Measurements from ENCODE around the gene TM4SF20.
"Not testable (repeated sequence)": the region's sequence is repeated elsewhere in the genome, so short reads cannot be mapped to it uniquely, and the experiment has no call there.

Gene TM4SF20

GRCh38 chr2:227398684-227399670, 19.9 kb upstream of the TM4SF20 start:
- DNase-seq (ENCODE audit: low read depth in 2 of 2), result no peak

- no peak for DNase-seq (ENCODE audit: low read depth in 2 of 2)
Measured at GRCh38 chr2:227397562-227397961, 18.5 kb upstream of the TM4SF20 start.

GRCh38 chr2:227395556-227395955, 16.4 kb upstream of the TM4SF20 start:
- no peak for DNase-seq (ENCODE audit: low read depth in 2 of 2)

GRCh38 chr2:227394401-227394800, 15.3 kb upstream of the TM4SF20 start:
- no peak for DNase-seq (ENCODE audit: low read depth in 2 of 2)

- DNase-seq (ENCODE audit: low read depth in 2 of 2), result no peak
Measured at GRCh38 chr2:227390468-227391256, 11.6 kb upstream of the TM4SF20 start.

- no peak for DNase-seq (ENCODE audit: low read depth in 2 of 2)
Measured at GRCh38 chr2:227389661-227390060, 10.6 kb upstream of the TM4SF20 start.

- DNase-seq (ENCODE audit: low read depth in 2 of 2), result no peak
Measured at GRCh38 chr2:227389231-227389630, 10.1 kb upstream of the TM4SF20 start.

- no peak for DNase-seq (ENCODE audit: low read depth in 2 of 2)
Measured at GRCh38 chr2:227388537-227389011, 9.5 kb upstream of the TM4SF20 start.

- DNase-seq (ENCODE audit: low read depth in 2 of 2), result not testable (repeated sequence)
Measured at GRCh38 chr2:227387583-227387982, 8.5 kb upstream of the TM4SF20 start, which contains the start of gene SCYGR1. Gene SCYGR1 (minus strand): TSS chr2:227387949. CDS start chr2:227387949, 0 bp downstream.

GRCh38 chr2:227386630-227387029, 7.5 kb upstream of the TM4SF20 start:
- no peak for DNase-seq (ENCODE audit: low read depth in 2 of 2)

GRCh38 chr2:227383686-227384085, 4.6 kb upstream of the TM4SF20 start:
- DNase-seq (ENCODE audit: low read depth in 2 of 2), result no peak

- DNase-seq (ENCODE audit: low read depth in 2 of 2), result not testable (repeated sequence)
Measured at GRCh38 chr2:227382241-227382835, 3.2 kb upstream of the TM4SF20 start.

GRCh38 chr2:227378371-227378782, 729 bp downstream of the TM4SF20 start:
- no peak for DNase-seq (ENCODE audit: low read depth in 2 of 2)

GRCh38 chr2:227377467-227378351, 1.4 kb downstream of the TM4SF20 start:
- DNase-seq (ENCODE audit: low read depth in 2 of 2), result no peak

GRCh38 chr2:227376656-227377396, 2.3 kb downstream of the TM4SF20 start:
- no peak for DNase-seq (ENCODE audit: low read depth in 2 of 2)

- DNase-seq (ENCODE audit: low read depth in 2 of 2), result peak; percentile 11 to 26
Measured at GRCh38 chr2:227374158-227374557, 4.9 kb downstream of the TM4SF20 start.

- DNase-seq (ENCODE audit: low read depth in 2 of 2), result no peak
Measured at GRCh38 chr2:227373389-227373788, 5.7 kb downstream of the TM4SF20 start.

- DNase-seq (ENCODE audit: low read depth in 2 of 2), result no peak
Measured at GRCh38 chr2:227370791-227371312, 8.3 kb downstream of the TM4SF20 start.

- no peak for DNase-seq (ENCODE audit: low read depth in 2 of 2)
Measured at GRCh38 chr2:227370092-227370491, 9.0 kb downstream of the TM4SF20 start.

GRCh38 chr2:227368574-227368973, 10.5 kb downstream of the TM4SF20 start:
- no peak for DNase-seq (ENCODE audit: low read depth in 2 of 2)
